HG02884 (cell line): ENCODE results near the gene ZNF529.

Experiments
- ATAC-seq: cut with Tn5 transposase; IDR thresholded peaks from one replicate; pipeline ENCODE4 v1.9.1; 2021; ENCODE audit warnings: mild to moderate bottlenecking, moderate library complexity; ENCODE audit not compliant: unreplicated experiment

ZNF529 gene

DNA sequence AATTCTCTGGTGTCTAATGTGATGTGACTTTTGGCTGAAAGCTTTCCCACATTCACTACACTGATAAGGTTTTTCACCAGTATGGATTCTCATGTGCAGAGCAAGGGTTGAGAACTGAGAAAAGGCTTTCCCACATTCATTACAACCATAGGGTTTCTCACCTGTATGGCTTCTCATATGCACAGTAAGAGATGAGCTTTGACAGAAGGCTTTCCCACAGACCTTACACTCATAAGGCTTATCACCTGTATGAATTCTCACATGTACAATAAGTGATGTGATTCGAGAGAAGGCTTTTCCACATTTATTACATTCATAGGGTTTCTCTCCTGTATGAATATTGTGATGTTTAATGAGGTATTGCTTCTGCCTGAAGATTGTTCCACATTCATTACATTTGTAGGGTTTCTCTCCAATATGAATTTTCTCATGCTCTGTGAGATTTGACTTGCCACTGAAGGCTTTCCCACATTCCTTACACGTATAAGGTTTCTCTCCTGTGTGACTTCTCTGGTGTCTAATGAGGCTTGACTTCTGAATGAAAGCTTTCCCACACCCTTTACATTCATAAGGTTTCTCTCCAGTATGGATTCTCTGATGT is 59.0 kb downstream of the ZNF529 start:
- no peak for ATAC-seq

DNA sequence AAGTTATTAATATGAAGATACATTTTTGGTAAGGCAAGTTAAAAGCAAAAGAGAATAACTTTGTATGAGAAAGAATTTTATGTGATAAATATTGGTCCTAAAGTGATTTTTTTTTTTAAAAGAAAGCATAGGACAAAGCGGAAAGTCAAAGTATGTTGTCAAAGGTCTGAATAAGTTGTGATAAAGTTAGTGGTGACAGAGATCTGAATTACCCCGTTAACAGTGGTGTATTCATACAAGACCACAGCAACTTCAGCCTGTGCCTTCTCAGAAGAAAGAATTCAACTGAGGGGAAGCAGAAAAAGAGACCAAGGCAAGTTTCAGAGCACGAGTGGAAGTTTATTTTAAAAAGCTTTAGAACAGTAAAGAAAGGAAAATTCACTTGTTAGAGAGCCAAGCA is 64.8 kb downstream of the ZNF529 start:
- ATAC-seq: no peak

DNA sequence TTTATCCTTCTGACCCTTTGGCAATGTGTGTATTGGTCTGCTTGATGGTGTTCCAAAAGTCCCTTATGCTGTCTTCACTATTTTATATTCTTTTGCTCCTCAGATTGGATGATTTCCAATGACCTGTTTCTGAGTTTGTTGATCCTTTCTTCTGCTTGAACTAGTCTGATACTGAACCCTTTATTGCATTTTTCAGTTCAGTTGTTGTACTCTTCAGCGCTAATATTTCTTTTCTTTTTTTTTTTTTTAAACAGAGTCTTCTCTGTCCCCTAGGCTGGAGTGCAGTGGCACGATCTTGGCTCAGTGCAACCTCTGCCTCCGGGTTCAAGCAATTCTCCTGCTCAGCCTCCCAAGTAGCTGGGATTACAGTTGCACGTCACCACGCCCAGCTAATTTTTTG is 71.1 kb downstream of the ZNF529 start:
- no peak for ATAC-seq

DNA sequence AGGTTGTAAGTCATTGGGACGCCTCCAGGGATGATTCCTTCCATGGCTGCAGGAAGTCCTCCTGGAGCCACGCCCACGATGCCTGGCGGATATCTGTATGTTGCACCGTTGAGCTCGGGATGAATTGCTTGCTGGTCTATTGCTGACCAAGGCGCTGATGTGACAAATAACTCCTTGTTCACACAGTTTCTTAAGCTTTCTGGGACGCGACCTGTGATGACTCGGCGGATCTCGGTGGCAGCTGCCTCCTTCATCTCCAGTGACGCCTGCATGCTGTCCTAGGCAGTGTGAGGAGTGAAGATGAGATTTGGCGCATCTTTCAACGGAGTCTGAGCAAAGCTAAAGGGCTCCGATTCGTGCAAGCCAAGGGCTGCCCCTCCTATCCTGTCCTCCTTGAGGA is 76.1 kb downstream of the ZNF529 start:
- ATAC-seq: no peak
